Upper lobe of left lung (tissue), 4 donors: ENCODE results near the gene SLC38A2.

Experiments
- CTCF ChIP-seq, 6 experiments: fragments of 450-650 bp in 4 of 6; fragments of 200-600 bp in 2 of 6; sonication (generic) in 2 of 6; IDR thresholded peaks; one replicate each; pipeline ENCODE4 v1.5.1; 2016 to 2019; ENCODE audit warnings: antibody characterized with exemption in 6 of 6
- POLR2A ChIP-seq, 4 donors: fragments of 450-650 bp; IDR thresholded peaks; one replicate each; pipeline ENCODE4 v1.5.1; 2016 to 2017; ENCODE audit warnings: antibody characterized with exemption in 4 of 4, mild to moderate bottlenecking in 2 of 4
- POLR2AphosphoS5 ChIP-seq, 2 donors: sonication (generic); formaldehyde crosslinking; IDR thresholded peaks; one replicate each; pipeline ENCODE4 v1.5.1; 2017; ENCODE audit warnings: antibody characterized with exemption in 2 of 2

- no peak for TF ChIP-seq POLR2A (IDR thresholded peaks at IDR 0.05)
- no peak for TF ChIP-seq CTCF (IDR thresholded peaks at IDR 0.05)
- TF ChIP-seq POLR2AphosphoS5 (IDR thresholded peaks at IDR 0.05), result no peak
Observed at GRCh38 chr12:46356655-46357437, 15.7 kb downstream of the SLC38A2 start.
